ENCODE measurements around the gene PDCL2. TPM values are rescaled to one million over a fixed set of nuclear protein-coding genes. Genes with fewer than 3 reads are reported as not detected.
"Not testable (repeated sequence)": the region's sequence is repeated elsewhere in the genome, so short reads cannot be mapped to it uniquely, and the experiment has no call there.

The PDCL2 gene
- total RNA-seq, 4 donors from 2014 or later, result not detected

GRCh38 chr4:55635282-55635681 lies 43.2 kb upstream of the PDCL2 start:
- no peak for TF ChIP-seq CTCF (IDR thresholded peaks at IDR 0.05)
- Histone ChIP-seq H3K27me3 (no peaks in the 10 kb centered on the region), H3K4me3 (no peak overlapping the region), H3K4me1 (peaks cover 0 to 4% of the 10 kb centered on the region in 2 donors), H3K9me3 (no peaks in the 10 kb centered on the region), H3K36me3 (no peaks in the 10 kb centered on the region), H3K27ac (no peak overlapping the region)
- intact Hi-C loops (cut with DNase I; ENCODE audit: low total_unique reads), result no loop called here
- no peak for DNase-seq

- intact Hi-C loops (cut with DNase I; ENCODE audit: low total_unique reads), result no loop called here
- Histone ChIP-seq H3K4me1 (peaks cover 0 to 4% of the 10 kb centered on the region in 2 donors), H3K4me3 (no peak overlapping the region), H3K27ac (no peak overlapping the region), H3K9me3 (no peaks in the 10 kb centered on the region), H3K27me3 (no peaks in the 10 kb centered on the region), H3K36me3 (no peaks in the 10 kb centered on the region)
- TF ChIP-seq POLR2A (IDR thresholded peaks at IDR 0.05) (no peak), CTCF (IDR thresholded peaks at IDR 0.05) (no peak)
- no peak for DNase-seq
Measured at GRCh38 chr4:55634417-55635128, 42.5 kb upstream of the PDCL2 start.

- no peak for DNase-seq
- no peak for TF ChIP-seq POLR2A (IDR thresholded peaks at IDR 0.05)
- TF ChIP-seq CTCF (IDR thresholded peaks at IDR 0.05), result no peak
- no peak overlapping the region for H3K4me3 ChIP-seq
- H3K27me3 ChIP-seq, result no peaks in the 10 kb centered on the region
- intact Hi-C loops (cut with DNase I; ENCODE audit: low total_unique reads), result no loop called here
- no peaks in the 10 kb centered on the region for H3K9me3 ChIP-seq
- H3K27ac ChIP-seq, result no peak overlapping the region
- no peaks in the 10 kb centered on the region for H3K36me3 ChIP-seq
- H3K4me1 ChIP-seq, result peaks cover 0 to 4% of the 10 kb centered on the region in 2 donors
Measured at GRCh38 chr4:55633903-55634302, 41.9 kb upstream of the PDCL2 start.

- intact Hi-C loops (cut with DNase I; ENCODE audit: low total_unique reads), result no loop called here
- H3K9me3 ChIP-seq, result no peaks in the 10 kb centered on the region
- TF ChIP-seq CTCF (IDR thresholded peaks at IDR 0.05) (no peak), POLR2A (IDR thresholded peaks at IDR 0.05) (no peak)
- DNase-seq, result no peak
- H3K4me1 ChIP-seq, result no peaks in the 10 kb centered on the region
- H3K27ac ChIP-seq, result no peak overlapping the region
- no peaks in the 10 kb centered on the region for H3K36me3 ChIP-seq
- no peaks in the 10 kb centered on the region for H3K27me3 ChIP-seq
- H3K4me3 ChIP-seq, result no peak overlapping the region
Measured at GRCh38 chr4:55625835-55626234, 33.8 kb upstream of the PDCL2 start.

- intact Hi-C loops (cut with DNase I; ENCODE audit: low total_unique reads); H3K9me3 ChIP-seq; H3K4me1 ChIP-seq; H3K4me3 ChIP-seq; DNase-seq; H3K27me3 ChIP-seq; H3K27ac ChIP-seq; H3K36me3 ChIP-seq: not testable (repeated sequence)
Measured at GRCh38 chr4:55624063-55624462, 32.0 kb upstream of the PDCL2 start.

Data from uterus (tissue), 4 donors.